Glutamatergic neuron (in vitro differentiated cells): ENCODE measurements around the gene ATP5MC3. TPM values are rescaled to one million over a fixed set of nuclear protein-coding genes. Genes with fewer than 3 reads are reported as not detected.
A peak's percentile ranks its signal among the peaks of the same experiment; 100 is the strongest.

Experiments used
- DNase-seq: peaks from one replicate; pipeline ENCODE4 v3.0.0; 2022
- H3K27ac Mint-ChIP-seq: one replicate; pipeline ENCODE4 v1.8.0; 2020; ENCODE audit warnings: mild to moderate bottlenecking, mixed read lengths, inconsistent platforms; ENCODE audit not compliant: unreplicated experiment
- H3K27me3 Mint-ChIP-seq: one replicate; pipeline ENCODE4 v1.8.0; 2020; ENCODE audit warnings: mild to moderate bottlenecking, moderate library complexity, mixed read lengths, inconsistent platforms; ENCODE audit not compliant: unreplicated experiment
- H3K36me3 Mint-ChIP-seq: one replicate; pipeline ENCODE4 v1.8.0; 2020; ENCODE audit warnings: mild to moderate bottlenecking, mixed read lengths, inconsistent platforms; ENCODE audit not compliant: unreplicated experiment
- H3K4me1 Mint-ChIP-seq: one replicate; pipeline ENCODE4 v1.8.0; 2020; ENCODE audit warnings: mild to moderate bottlenecking, low read depth, mixed read lengths, inconsistent platforms; ENCODE audit not compliant: unreplicated experiment
- H3K4me3 Mint-ChIP-seq: one replicate; pipeline ENCODE4 v1.8.0; 2020; ENCODE audit warnings: mild to moderate bottlenecking, mixed read lengths, inconsistent platforms; ENCODE audit not compliant: unreplicated experiment
- H3K9me3 Mint-ChIP-seq: one replicate; pipeline ENCODE4 v1.8.0; 2020; ENCODE audit warnings: mild to moderate bottlenecking, moderate library complexity, mixed read lengths, inconsistent platforms; ENCODE audit not compliant: unreplicated experiment
- CTCF ChIP-seq: fragments of 200-600 bp; sonication (generic); IDR thresholded peaks from one replicate; pipeline ENCODE4 v1.5.0; 2021; ENCODE audit not compliant: partially characterized antibody, unreplicated experiment
- total RNA-seq: library from RNA; stranded (reverse); fragmentation: NEBNext Ultra II Directional; extraction: Animal tissue kit (Norgen Biotek cat#: 25700); gene quantifications from one replicate; pipeline ENCODE4 v1.2.1, GENCODE V29; 2021; ENCODE audit not compliant: unreplicated experiment

ATP5MC3 gene
- total RNA-seq, 1 donor from 2014 or later, result 220 TPM

- Mint-ChIP-seq H3K27me3 (peaks cover 5% of the 10 kb centered on the region), H3K27ac (no peak overlapping the region), H3K4me3 (peak overlapping the region; percentile 100), H3K36me3 (no peaks in the 10 kb centered on the region), H3K9me3 (peaks cover 13% of the 10 kb centered on the region), H3K4me1 (peaks cover 6% of the 10 kb centered on the region)
- no peak for DNase-seq
- TF ChIP-seq CTCF, result no peak
Measured at GRCh38 chr2:175169191-175169590, 12.3 kb downstream of the ATP5MC3 start.

- Mint-ChIP-seq H3K27ac (peak overlapping the region; percentile 100), H3K9me3 (peaks cover 13% of the 10 kb centered on the region), H3K27me3 (peaks cover 6% of the 10 kb centered on the region), H3K4me3 (peak overlapping the region; percentile 100), H3K36me3 (no peaks in the 10 kb centered on the region), H3K4me1 (peaks cover 6% of the 10 kb centered on the region)
- DNase-seq, result no peak
- no peak for TF ChIP-seq CTCF
Measured at GRCh38 chr2:175168564-175168945, 13.0 kb downstream of the ATP5MC3 start.

GRCh38 chr2:175167792-175168563, 13.5 kb downstream of the ATP5MC3 start, which contains the start of gene ATF2:
Gene ATF2 (minus strand): TSS chr2:175168203. CDS start chr2:175136443, 31,760 bp downstream.
- peaks cover 6% of the 10 kb centered on the region for H3K27me3 Mint-ChIP-seq
- no peaks in the 10 kb centered on the region for H3K36me3 Mint-ChIP-seq
- H3K4me1 Mint-ChIP-seq, result peaks cover 6% of the 10 kb centered on the region
- H3K27ac Mint-ChIP-seq, result peak within 1 kb of the TSS; percentile 100
- no peak for TF ChIP-seq CTCF
- peak; percentile 97 for DNase-seq
- H3K9me3 Mint-ChIP-seq, result peaks cover 13% of the 10 kb centered on the region
- H3K4me3 Mint-ChIP-seq, result peak within 1 kb of the TSS; percentile 100

GRCh38 chr2:175167076-175167791, 14.3 kb downstream of the ATP5MC3 start:
- DNase-seq, result peak; percentile 70
- Mint-ChIP-seq H3K36me3 (no peaks in the 10 kb centered on the region), H3K4me3 (peak overlapping the region; percentile 100), H3K27me3 (peaks cover 6% of the 10 kb centered on the region), H3K9me3 (peaks cover 13% of the 10 kb centered on the region), H3K4me1 (peaks cover 6% of the 10 kb centered on the region), H3K27ac (peak overlapping the region; percentile 100)
- TF ChIP-seq CTCF, result no peak

- H3K27ac Mint-ChIP-seq, result no peak overlapping the region
- no peak for TF ChIP-seq CTCF
- peak overlapping the region; percentile 100 for H3K4me3 Mint-ChIP-seq
- peaks cover 6% of the 10 kb centered on the region for H3K27me3 Mint-ChIP-seq
- H3K4me1 Mint-ChIP-seq, result peaks cover 6% of the 10 kb centered on the region
- DNase-seq, result no peak
- peaks cover 13% of the 10 kb centered on the region for H3K9me3 Mint-ChIP-seq
- no peaks in the 10 kb centered on the region for H3K36me3 Mint-ChIP-seq
Measured at GRCh38 chr2:175166216-175166824, 15.2 kb downstream of the ATP5MC3 start.
